OCI-LY1 (cell line): ENCODE results near the gene KLK13.

Experiments
- EZH2 ChIP-seq: fragments of 200-600 bp; sonication (generic), shearing (Covaris generic); IDR thresholded peaks from 2 replicates; pipeline ENCODE4 v1.8.0; 2017; ENCODE audit warnings: borderline replicate concordance, mixed run types, mild to moderate bottlenecking, antibody characterized with exemption, low read length, moderate library complexity, mixed read lengths
- TF ChIP-seq, protein P1 (sequence below): fragments of 200-600 bp; sonication (generic), shearing (Covaris generic); IDR thresholded peaks from 2 replicates; pipeline ENCODE4 v1.5.1; 2017; ENCODE audit warnings: mild to moderate bottlenecking, antibody characterized with exemption, low read length, moderate library complexity, mixed read lengths

- no peak for TF ChIP-seq EZH2
- TF ChIP-seq, protein P1, sequence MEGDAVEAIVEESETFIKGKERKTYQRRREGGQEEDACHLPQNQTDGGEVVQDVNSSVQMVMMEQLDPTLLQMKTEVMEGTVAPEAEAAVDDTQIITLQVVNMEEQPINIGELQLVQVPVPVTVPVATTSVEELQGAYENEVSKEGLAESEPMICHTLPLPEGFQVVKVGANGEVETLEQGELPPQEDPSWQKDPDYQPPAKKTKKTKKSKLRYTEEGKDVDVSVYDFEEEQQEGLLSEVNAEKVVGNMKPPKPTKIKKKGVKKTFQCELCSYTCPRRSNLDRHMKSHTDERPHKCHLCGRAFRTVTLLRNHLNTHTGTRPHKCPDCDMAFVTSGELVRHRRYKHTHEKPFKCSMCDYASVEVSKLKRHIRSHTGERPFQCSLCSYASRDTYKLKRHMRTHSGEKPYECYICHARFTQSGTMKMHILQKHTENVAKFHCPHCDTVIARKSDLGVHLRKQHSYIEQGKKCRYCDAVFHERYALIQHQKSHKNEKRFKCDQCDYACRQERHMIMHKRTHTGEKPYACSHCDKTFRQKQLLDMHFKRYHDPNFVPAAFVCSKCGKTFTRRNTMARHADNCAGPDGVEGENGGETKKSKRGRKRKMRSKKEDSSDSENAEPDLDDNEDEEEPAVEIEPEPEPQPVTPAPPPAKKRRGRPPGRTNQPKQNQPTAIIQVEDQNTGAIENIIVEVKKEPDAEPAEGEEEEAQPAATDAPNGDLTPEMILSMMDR: no peak
Observed at GRCh38 chr19:51075998-51076397, 11.1 kb upstream of the KLK13 start.
